NCI-H2107 (cell line): ENCODE measurements around the gene TNFRSF25.

Experiments used
- DNase-seq: peaks from one replicate; lab custom pipeline; 2025; lab: John Stamatoyannopoulos, UW

Gene TNFRSF25, protein sequence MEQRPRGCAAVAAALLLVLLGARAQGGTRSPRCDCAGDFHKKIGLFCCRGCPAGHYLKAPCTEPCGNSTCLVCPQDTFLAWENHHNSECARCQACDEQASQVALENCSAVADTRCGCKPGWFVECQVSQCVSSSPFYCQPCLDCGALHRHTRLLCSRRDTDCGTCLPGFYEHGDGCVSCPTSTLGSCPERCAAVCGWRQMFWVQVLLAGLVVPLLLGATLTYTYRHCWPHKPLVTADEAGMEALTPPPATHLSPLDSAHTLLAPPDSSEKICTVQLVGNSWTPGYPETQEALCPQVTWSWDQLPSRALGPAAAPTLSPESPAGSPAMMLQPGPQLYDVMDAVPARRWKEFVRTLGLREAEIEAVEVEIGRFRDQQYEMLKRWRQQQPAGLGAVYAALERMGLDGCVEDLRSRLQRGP

DNA sequence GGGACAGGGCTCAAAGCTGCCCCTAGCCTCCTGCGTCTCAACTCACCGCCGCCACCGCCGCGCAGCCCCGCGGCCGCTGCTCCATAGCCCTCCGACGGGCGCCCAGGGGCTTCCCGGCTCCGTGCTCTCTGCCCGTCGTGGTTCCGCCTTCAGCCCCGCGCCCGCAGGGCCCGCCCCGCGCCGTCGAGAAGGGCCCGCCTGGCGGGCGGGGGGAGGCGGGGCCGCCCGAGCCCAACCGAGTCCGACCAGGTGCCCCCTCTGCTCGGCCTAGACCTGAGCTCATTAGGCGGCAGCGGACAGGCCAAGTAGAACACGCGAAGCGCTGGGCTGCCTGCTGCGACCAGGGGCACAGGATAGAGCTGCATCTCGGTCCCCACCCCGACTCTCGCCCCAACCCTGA is at the start of gene TNFRSF25:
Gene TNFRSF25, minus strand, starts transcription at position 151 of the 400 bp plus-strand sequence. Its CDS starts 66 bp downstream, at position 85.
- no peak for DNase-seq

DNA sequence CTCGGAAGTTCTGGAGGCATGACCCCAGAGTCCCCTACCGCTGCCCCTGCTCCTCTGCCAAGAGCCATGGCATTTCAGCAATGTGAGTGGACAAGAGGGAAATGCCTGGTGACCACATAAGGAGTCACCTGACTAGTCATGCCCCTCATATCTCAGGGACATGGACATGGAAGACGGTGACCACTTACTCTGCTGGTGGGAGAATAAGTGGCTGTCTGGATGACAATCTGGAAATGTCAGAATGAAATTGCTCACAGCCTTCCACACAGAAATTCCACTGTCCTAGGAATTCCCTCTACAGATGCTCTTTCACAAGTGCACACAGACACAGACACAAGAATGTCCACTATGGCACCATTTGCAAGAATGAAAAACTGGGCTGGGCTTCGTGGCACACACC is 49.8 kb upstream of the TNFRSF25 start:
- DNase-seq, result no peak

DNA sequence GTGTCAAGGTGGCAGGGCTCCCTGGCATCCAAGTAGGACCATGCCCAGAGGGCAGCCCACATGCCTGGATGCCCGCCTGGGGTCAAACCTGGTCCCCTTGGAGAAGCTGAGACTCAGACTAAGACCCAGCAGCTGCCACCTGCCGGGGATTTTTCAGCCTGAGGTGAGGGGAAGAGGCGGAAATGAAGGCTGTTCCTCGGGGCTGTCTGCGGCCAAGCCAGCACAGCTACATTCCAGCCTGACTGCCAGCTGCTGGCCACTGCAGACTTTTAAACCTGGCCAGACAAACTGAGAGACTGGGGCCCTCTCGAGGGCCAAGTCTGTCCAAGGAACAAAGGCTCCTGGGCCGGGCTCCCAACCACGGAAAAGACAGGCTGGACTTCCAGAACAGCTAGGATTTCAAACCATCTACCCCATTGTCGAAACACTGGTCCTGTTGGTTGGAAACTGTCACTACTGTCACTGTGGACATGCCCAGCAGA is 47.4 kb upstream of the TNFRSF25 start:
- no peak for DNase-seq

DNA sequence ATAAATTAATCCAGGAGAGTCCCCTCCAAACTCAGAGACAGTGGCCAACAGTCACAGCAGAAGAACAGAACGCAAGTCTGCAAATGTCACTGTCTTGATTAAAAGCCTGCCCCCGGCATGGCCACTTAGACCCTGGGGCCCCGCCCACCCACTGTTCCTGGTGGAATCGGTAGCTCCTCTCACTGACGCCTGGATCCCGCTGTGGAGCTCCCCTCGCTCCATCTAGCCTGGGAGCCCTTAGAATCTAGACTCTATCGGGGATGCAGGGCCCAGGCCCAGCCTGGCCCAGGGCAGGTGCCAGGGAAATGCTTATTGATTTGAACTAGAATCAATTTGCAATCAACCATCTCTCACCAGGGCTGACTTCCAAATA is 46.9 kb upstream of the TNFRSF25 start:
- DNase-seq, result no peak

DNA sequence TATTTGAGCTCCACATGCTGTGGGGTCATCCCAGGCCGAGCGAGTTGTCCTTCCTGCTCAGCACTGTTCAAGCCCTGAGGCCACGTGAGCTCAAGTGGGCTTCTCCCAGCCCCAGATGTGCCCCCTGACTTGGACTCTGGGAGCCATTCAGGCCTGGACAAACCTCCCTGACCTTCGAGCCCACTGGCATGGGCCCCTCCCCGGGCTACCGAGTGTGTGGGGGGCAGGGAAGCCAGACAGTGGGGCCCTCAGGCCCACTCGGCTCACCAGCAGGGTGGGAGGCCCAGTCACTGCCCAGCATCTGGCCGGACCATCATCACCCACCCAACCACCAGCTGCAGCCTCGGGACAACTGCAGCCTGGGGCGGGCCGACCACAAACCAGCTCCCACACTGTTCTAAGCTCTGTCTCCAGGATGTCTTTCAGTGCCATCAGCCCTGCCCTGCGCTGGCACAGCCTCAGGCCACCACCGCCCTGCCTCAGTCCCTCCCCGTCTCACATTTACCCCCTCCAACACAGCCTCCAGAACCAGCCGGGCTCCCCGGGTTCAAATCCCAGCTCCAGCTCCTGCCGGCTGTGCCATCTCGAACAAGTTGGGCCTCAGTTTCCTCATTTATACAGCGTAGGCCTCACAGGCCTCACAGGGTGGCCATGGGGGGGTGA is 46.4 kb upstream of the TNFRSF25 start:
- no peak for DNase-seq

DNA sequence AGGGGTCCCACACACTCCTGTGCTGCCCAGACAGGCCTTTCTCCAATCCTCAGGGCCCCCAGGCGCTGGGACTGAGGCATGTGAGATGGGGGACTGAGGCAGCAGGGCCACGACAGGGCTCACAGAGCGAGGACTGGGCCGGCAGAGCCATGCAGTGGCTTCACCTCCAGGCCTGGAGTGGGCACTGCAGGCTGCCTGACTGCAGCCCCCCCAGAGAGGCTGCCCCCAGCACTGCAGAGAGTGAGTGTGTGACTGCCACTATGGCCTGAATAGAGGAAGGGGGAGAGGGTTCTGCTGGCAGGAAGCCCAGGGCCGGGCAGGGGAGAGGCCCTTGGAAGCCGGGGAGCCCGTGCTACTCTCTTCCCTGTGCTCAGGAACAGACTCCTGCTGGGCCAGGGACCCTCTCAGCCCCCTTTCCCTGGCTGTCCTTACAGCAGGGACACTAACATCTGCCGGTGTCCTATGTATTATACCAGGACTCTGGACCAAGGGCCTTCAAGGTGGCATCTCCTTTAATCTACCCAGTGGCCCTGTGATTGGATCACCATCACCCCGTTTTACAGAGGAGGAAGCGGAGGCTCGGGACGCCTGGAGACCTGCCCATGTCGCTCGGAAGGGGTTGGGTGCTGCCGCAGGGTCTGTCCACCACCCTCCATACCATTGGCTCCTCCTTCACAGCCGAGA is 45.7 kb upstream of the TNFRSF25 start:
- DNase-seq, result no peak

DNA sequence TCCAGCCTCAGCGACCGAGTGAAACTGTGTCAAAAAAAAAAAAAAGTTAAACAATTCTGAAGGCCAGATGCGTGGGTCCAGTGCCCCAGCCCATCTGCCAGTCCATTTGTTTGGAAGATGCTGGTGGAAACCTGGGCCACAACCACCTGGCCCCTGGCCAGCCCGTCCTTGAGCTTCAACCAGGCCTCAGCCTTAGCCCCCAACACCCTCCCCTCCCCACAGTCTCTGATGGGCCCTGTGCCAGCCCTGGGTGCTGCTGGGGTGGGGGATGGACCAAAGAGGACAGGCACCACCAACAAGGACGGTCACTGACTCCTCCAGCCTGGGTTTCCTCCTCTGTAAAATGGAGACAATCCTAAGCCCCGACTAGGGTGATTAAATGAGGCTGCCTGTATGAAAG is 45.1 kb upstream of the TNFRSF25 start:
- DNase-seq, result no peak

DNA sequence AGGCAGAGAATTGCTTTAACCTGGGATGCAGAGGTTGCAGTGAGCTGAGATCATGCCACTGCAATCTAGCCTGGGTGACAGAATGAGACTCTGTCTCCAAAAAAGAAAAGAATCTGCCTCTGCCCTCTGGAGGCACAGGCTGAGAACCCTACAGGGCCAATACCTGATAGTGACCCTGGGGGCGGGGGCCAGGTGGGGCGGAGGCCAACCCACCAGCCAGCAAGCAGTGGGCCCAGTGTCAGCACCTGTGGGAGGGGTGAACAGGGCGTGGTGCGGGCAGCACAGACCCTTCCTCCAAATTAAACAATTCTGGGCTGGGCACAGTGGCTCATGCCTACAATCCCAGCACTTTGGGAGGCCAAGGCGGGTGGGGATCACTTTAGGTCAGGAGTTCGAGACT is 44.5 kb upstream of the TNFRSF25 start:
- DNase-seq, result no peak

DNA sequence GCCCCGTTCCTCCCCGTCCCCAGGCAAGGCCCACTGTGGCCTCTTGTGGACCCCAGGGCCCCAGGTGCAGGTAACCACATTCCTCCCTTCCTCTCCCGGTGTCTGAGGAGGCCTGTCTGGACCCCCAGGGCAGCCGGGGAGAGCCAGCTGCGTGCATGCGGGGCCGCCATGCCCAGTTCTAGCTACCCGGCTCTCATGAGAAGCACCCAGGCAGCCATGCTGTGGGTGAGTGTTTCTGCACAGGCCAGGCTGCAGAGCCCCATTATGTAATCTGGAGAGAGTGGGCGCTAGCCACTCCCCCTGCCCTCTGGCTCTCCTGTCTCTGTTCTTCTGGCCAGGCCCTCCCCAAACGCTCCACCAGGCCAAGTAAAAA is 43.9 kb upstream of the TNFRSF25 start:
- DNase-seq, result no peak

DNA sequence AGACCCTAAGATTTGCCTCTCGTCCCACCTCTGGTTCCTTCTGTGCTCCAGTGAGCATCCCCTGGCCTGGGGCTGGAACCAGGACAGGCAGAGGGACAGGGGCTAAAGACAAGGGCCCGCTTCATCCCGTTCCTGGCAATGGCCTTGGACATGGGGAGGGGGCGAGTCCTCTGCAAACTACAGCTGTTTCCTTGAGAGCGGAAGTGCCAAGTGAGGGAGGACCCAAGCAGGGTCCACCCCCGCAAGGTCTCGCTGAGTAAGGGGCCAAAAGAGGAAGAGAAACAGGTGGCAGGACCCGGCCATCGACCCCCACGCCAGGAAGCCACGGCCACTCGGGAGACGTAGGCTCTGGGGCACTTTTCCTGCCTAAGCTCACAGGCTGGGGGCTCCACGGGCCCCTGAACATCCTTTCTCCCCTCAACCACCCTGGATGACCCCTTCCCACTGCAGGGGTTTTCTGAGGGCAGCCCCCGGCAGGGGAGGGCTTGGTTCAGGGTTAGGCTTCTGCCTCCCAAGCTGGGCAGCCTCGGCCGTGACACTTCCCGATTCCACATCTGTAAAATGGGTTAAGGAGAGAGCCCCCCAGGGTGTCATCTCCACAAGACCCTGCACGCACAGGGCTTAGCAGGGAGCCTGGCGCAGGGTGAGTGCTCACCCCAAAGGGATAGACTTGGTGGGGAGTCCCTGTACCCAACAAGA is 43.4 kb upstream of the TNFRSF25 start:
- DNase-seq, result no peak

DNA sequence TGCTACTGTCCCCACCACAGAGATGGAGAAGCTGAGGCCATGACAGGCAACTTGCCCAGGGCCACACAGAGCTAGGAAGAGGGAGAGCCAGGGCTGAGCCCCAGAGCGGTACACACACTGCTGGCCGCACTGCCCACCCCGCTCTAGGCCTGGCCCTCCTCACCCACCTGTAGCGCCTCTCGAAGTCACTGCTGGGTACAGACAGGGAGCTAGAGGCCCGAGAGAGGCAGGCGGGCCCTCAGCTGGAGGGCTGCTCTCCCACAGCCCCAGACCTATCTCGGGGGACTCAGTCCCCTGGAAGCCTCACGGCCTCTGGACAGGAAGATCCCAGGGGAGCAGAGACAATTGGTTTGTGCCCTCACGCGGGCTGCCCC is 42.8 kb upstream of the TNFRSF25 start:
- DNase-seq, result no peak

DNA sequence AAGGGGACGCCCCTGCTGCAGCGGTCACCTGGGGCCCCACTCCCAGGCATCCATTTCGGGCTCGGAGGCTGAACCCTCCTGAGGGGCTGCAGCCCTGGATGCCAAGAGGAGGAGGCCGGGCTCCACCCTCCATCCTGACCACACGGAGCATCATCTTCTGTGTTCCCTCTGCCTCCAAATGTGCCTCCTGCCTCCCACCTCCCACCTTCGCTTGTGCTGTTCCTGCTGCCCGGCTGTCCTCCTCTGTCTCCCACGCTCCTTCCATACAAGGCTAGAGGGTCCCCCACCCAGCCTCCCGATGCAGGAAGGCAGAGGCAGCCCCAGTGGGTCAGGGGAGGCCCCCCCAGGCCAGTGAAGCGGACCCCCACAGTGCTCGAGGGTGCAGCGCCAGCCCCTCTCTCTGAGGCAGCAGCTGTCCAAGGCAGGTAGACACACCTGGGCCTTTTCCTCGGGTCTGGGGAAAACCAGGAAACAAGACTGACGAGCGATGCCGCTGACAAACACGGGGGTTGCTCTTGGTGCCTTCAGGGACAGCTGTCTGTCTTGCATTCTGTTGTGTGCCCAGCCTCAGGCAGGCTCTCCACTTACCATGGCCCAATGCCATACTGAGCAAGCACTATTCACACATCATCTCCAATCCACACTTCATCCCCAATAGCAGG is 42.3 kb upstream of the TNFRSF25 start:
- no peak for DNase-seq

DNA sequence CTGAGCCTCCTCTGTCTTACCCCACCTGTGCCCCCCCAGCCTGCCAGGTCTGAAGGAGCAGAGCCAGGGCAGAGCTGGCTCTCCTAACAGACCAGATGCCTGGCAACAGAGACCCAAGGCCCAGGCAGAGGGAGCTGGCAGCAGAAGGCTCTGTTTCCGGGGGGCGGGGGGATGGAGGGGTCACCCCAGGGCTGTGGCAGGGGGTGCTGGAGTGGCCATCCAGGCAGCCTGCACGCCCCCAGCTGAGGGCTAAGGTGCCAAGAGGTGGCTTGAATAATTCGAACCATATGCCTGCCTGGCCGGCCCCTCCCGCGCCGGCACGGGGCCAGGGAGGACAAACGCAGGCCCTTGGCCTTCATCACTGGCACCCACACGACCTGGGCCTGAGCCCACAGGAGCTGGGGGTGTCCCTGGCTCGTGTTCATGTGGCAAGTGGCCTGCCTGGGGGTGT is 41.5 kb upstream of the TNFRSF25 start:
- no peak for DNase-seq

DNA sequence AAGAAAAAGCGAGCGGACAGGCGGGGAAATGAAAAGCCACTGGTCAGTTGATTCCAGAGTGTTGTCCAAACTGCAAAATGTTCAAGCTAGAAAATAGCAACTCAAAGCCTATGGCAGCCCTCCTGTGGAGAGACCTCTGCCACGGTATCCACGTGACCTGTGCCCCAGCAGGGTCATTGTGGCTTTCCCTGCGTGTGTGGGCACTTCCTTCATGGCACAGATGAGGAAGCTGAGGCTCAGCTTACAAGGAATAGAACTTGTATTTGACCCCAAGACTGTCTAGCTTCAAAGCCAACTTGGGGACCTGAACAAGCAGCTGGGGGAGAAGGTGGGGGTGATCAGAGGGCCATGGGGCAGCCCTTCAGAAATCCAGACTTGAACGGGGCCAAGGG is 41.1 kb upstream of the TNFRSF25 start:
- no peak for DNase-seq

DNA sequence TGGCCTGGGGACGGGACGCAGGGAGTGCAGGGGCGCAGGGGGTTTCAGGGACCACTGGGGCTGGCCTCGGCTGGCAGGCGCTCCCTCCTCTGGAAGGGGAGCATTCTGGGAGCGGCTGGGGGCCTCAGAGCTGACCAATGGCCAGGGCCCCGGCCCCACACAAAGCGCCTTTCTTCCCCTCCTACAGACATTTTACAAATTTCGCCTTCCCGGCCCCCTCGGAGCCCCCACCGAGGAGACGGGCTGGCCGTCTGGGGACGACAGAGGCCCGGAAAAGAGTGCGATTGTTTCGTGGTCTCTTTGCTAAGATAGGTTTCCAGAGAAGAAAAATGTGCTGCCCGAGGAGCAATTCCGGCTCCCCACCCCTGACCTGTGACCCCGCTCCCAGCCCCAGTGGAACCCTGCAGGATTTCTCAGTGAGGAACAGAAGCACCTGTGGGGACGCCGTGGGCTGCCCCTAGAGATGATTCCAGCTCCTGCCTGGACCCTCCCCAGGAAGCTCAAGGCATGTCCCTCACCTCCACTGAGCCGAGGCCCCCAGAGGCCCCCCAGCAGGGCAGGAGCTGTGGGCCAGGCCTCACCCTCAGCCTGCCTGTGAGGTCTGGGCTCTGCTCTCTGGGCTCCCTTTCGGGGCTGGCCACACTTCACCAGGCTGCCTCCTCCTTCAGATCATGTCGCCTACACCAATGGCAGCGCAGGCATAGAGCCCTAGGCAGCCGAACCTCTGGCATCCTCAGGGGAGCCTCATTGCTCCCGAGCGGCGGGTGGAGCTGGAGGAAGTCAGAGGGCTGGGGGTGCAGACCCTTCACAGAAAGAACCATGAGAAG is 40.5 kb upstream of the TNFRSF25 start:
- no peak for DNase-seq

DNA sequence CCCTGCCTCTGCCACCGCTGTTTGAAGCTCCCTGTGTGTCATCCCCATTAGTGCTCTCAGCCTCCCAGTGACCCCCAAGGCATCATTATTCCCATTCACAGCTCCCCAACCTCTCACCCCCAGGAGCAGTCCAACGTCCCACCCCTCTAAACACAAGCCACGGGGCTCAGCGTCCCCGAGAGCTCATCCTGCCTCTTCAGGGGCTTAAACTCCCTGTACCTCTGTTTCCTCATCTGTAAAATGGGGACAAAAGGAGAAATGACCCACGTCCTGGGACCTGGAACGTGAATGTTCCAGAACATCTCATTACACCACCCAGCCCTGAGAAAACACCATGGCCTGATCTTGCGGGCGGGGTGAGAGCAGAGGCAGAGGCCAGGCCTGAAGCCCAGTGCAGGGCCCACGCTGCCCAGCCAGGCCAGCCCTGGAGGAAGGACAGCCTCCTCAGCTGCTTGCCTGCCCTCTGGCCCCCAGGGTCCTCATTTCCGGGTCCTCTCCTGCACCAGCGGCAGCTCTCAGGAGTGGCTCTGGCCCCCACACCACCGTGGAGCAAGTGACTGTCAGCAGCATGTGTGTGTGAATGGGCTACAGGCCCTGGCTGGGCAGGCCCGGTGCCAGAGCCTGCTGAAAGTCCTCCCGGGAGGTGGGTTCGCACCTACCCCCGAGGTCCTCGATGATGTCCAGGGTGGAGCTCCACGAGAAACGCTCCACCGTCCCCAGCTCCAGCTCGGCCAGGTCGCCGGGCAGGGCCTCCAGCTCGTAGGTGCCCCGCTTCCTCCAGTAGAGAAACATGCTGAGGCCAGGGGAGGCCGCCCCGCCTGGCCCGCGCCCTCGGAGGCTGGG is 39.6 kb upstream of the TNFRSF25 start:
- no peak for DNase-seq

DNA sequence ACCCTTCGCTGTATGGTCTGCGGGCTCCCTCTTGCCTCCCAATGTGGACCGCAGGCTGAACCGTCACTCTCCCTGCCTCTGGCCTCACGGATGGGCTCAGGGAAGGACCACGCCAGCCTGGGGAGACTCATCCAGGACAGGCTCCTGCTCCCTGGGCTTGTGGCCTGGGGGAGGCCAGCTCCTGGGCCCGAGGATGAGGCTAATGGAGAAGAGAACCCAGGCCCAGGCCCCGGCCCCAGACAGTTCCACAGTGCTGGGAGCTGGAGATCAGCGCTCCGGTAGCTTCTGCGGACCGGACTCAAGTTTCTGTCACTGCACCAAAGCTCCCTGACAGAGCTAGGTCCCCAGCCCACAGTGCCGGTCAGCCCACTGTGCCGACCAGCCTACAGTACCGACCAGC is 38.9 kb upstream of the TNFRSF25 start:
- no peak for DNase-seq

DNA sequence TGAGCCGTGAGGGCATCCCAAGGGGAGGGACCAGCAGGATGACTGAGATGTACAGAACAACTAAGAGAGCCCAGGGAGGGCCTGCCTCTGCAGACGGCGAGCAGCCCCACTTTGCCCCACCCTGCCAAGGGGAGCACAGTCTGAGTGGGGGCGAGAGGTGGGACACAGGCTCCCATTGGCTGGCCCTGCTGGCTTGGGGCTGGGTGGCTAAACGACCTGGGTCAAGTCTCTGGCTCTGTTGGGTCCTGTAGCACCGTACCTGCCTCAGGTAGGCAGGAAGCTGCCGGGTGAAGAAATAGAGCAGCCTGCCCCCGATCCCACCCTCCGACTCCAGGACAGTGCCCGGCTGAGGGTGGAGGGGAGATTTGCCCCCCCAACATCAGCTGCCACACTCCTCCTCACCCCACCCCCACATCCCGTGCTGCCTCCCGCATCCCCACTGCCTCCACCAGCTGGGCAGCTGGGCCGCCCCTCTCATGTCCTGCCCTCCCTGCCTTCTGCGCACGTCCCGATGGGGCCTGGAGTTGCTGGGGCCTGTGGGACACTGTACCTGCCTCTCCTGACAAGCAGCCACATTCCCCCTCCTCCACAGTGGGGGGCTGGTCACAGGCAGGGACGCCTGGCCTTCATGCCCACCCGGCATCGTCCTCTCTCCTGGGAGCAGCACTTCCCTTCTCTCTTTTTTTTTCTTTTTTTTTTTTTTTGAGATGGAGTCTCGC is 38.1 kb upstream of the TNFRSF25 start:
- no peak for DNase-seq
